HEK293 (cell line): ENCODE results near the gene SLC6A2.

Experiments used
- CTCF ChIA-PET: fragments of 350-600 bp; formaldehyde crosslinking; extraction: SDS; loops from one replicate; lab custom pipeline; 2021; ENCODE audit warnings: antibody characterized with exemption; lab: Yijun Ruan, JAX
- POLR2A ChIA-PET: fragments of 300-600 bp; formaldehyde crosslinking; extraction: SDS; loops from one replicate; lab custom pipeline; 2020; ENCODE audit warnings: antibody characterized with exemption, inconsistent platforms; lab: Yijun Ruan, JAX
- H3K27ac ChIP-seq: fragments of 200-500 bp; sonication (Bioruptor generic); 2 replicates; pipeline ENCODE4 v1.5.1; 2014; ENCODE audit warnings: low read depth, low read length, control low read depth, inconsistent platforms; ENCODE audit errors: extremely low read depth
- H3K36me3 ChIP-seq, 2 experiments: fragments of 200-500 bp in 1 of 2; sonication (Bioruptor generic) in 1 of 2; 1 replicate in 1 of 2; 2 replicates in 1 of 2; pipeline ENCODE4 v1.5.1; 2014 to 2017; ENCODE audit warnings: inconsistent platforms in 2 of 2, low read length in 2 of 2; ENCODE audit not compliant: control insufficient read depth in 2 of 2, insufficient read depth in 1 of 2
- H3K4me1 ChIP-seq: fragments of 200-500 bp; sonication (Bioruptor generic); 2 replicates; pipeline ENCODE4 v1.5.1; 2014; ENCODE audit warnings: mild to moderate bottlenecking, low read length, inconsistent platforms; ENCODE audit not compliant: control insufficient read depth, insufficient read depth
- H3K4me3 ChIP-seq: 2 replicates; pipeline ENCODE4 v1.5.1; 2011; ENCODE audit warnings: low read depth, mild to moderate bottlenecking, control low read depth, low read length, moderate library complexity
- H3K9me3 ChIP-seq: fragments of 200-500 bp; sonication (Bioruptor generic); 2 replicates; pipeline ENCODE4 v1.5.1; 2014; ENCODE audit warnings: low read depth, low read length, inconsistent platforms; ENCODE audit not compliant: control insufficient read depth, insufficient read depth
- GLI2 ChIP-seq: fragments of 450-650 bp; formaldehyde crosslinking; IDR thresholded peaks from 2 replicates; pipeline ENCODE4; 2017; ENCODE audit warnings: missing biosample characterization, missing genetic modification characterization, low read depth, borderline replicate concordance
- GLI4 ChIP-seq: fragments of 450-650 bp; formaldehyde crosslinking; IDR thresholded peaks from 2 replicates; pipeline ENCODE4 v1.5.1; 2016; ENCODE audit warnings: missing biosample characterization, missing genetic modification characterization
- GLIS1 ChIP-seq: fragments of 450-650 bp; formaldehyde crosslinking; IDR thresholded peaks from 2 replicates; pipeline ENCODE4 v1.5.1; 2016; ENCODE audit warnings: missing biosample characterization, missing genetic modification characterization
- KLF10 ChIP-seq: fragments of 450-650 bp; IDR thresholded peaks from 2 replicates; pipeline ENCODE4 v1.5.1; 2018; ENCODE audit warnings: missing biosample characterization, mild to moderate bottlenecking, missing genetic modification characterization
- KLF7 ChIP-seq: fragments of 450-650 bp; formaldehyde crosslinking; IDR thresholded peaks from 2 replicates; pipeline ENCODE4 v1.5.1; 2016; ENCODE audit warnings: missing biosample characterization, missing genetic modification characterization, borderline replicate concordance
- KLF9 ChIP-seq: fragments of 450-650 bp; formaldehyde crosslinking; IDR thresholded peaks from 2 replicates; pipeline ENCODE4 v1.5.1; 2016; ENCODE audit warnings: missing biosample characterization, missing genetic modification characterization, low read depth
- OSR2 ChIP-seq: fragments of 450-650 bp; formaldehyde crosslinking; IDR thresholded peaks from 2 replicates; pipeline ENCODE4 v1.5.1; 2016; ENCODE audit warnings: missing biosample characterization, missing genetic modification characterization
- REST ChIP-seq: fragments of 450-650 bp; formaldehyde crosslinking; IDR thresholded peaks from 2 replicates; pipeline ENCODE4 v1.5.1; 2016; ENCODE audit warnings: missing biosample characterization, missing genetic modification characterization
- TCF7L2 ChIP-seq: IDR thresholded peaks from 2 replicates; pipeline ENCODE4 v1.6.1; 2011; ENCODE audit warnings: low read depth, mild to moderate bottlenecking, inconsistent platforms, low read length, moderate library complexity, borderline replicate concordance
- ZFHX2 ChIP-seq: fragments of 450-650 bp; formaldehyde crosslinking; conservative IDR thresholded peaks from 2 replicates; pipeline ENCODE4 v1.5.1; 2016; ENCODE audit warnings: missing biosample characterization, missing genetic modification characterization
- ZNF10 ChIP-seq: fragments of 450-650 bp; formaldehyde crosslinking; IDR thresholded peaks from 2 replicates; pipeline ENCODE4 v1.5.1; 2017; ENCODE audit warnings: missing biosample characterization, missing genetic modification characterization
- ZNF114 ChIP-seq: fragments of 450-650 bp; formaldehyde crosslinking; IDR thresholded peaks from 2 replicates; pipeline ENCODE4 v1.5.0; 2017; ENCODE audit warnings: missing biosample characterization, missing genetic modification characterization
- ZNF121 ChIP-seq: fragments of 450-650 bp; formaldehyde crosslinking; IDR thresholded peaks from 2 replicates; pipeline ENCODE4 v1.5.1; 2016; ENCODE audit warnings: missing biosample characterization, missing genetic modification characterization
- ZNF19 ChIP-seq: fragments of 450-650 bp; formaldehyde crosslinking; IDR thresholded peaks from 2 replicates; pipeline ENCODE4; 2016; ENCODE audit warnings: missing biosample characterization, missing genetic modification characterization, low read depth
- ZNF202 ChIP-seq: fragments of 450-650 bp; formaldehyde crosslinking; IDR thresholded peaks from 2 replicates; pipeline ENCODE4 v1.5.1; 2016; ENCODE audit warnings: missing biosample characterization, missing genetic modification characterization, borderline replicate concordance
- ZNF362 ChIP-seq: fragments of 450-650 bp; formaldehyde crosslinking; IDR thresholded peaks from 2 replicates; pipeline ENCODE4 v1.5.1; 2016; ENCODE audit warnings: missing biosample characterization, missing genetic modification characterization
- ZNF433 ChIP-seq: fragments of 450-650 bp; formaldehyde crosslinking; IDR thresholded peaks from 2 replicates; pipeline ENCODE4 v1.5.1; 2016; ENCODE audit warnings: missing biosample characterization, missing genetic modification characterization, low read depth
- ZNF549 ChIP-seq: fragments of 450-650 bp; IDR thresholded peaks from 2 replicates; pipeline ENCODE4 v1.5.1; 2018; ENCODE audit warnings: missing biosample characterization, missing genetic modification characterization, mild to moderate bottlenecking, inconsistent platforms, moderate library complexity
- ZNF585B ChIP-seq: fragments of 450-650 bp; formaldehyde crosslinking; IDR thresholded peaks from 2 replicates; pipeline ENCODE4 v1.5.1; 2016; ENCODE audit warnings: missing biosample characterization, missing genetic modification characterization
- ZNF600 ChIP-seq: fragments of 450-650 bp; formaldehyde crosslinking; IDR thresholded peaks from 2 replicates; pipeline ENCODE4 v1.5.1; 2016; ENCODE audit warnings: missing biosample characterization, missing genetic modification characterization
- ZNF621 ChIP-seq: fragments of 450-650 bp; formaldehyde crosslinking; IDR thresholded peaks from 2 replicates; pipeline ENCODE4 v1.5.1; 2017; ENCODE audit warnings: missing biosample characterization, missing genetic modification characterization
- ZNF785 ChIP-seq: fragments of 450-650 bp; formaldehyde crosslinking; IDR thresholded peaks from 2 replicates; pipeline ENCODE4 v1.5.1; 2016; ENCODE audit warnings: missing biosample characterization, missing genetic modification characterization
- ZNF792 ChIP-seq: fragments of 450-650 bp; formaldehyde crosslinking; IDR thresholded peaks from 2 replicates; pipeline ENCODE4 v1.5.1; 2016; ENCODE audit warnings: missing biosample characterization, missing genetic modification characterization
- ZSCAN16 ChIP-seq: fragments of 450-650 bp; formaldehyde crosslinking; IDR thresholded peaks from 2 replicates; pipeline ENCODE4 v1.5.1; 2016; ENCODE audit warnings: missing biosample characterization, missing genetic modification characterization
- TF ChIP-seq, protein P1 (sequence below): fragments of 450-650 bp; formaldehyde crosslinking; IDR thresholded peaks from 2 replicates; pipeline ENCODE4 v1.5.1; 2016; ENCODE audit warnings: missing biosample characterization, missing genetic modification characterization
- TF ChIP-seq, protein P2 (sequence below): fragments of 450-650 bp; formaldehyde crosslinking; IDR thresholded peaks from 2 replicates; pipeline ENCODE4 v1.5.1; 2016; ENCODE audit warnings: missing biosample characterization, missing genetic modification characterization, borderline replicate concordance
- TF ChIP-seq, protein P3 (sequence below): fragments of 450-650 bp; formaldehyde crosslinking; IDR thresholded peaks from 2 replicates; pipeline ENCODE4 v1.5.1; 2017; ENCODE audit warnings: missing biosample characterization, missing genetic modification characterization

SLC6A2 gene

DNA sequence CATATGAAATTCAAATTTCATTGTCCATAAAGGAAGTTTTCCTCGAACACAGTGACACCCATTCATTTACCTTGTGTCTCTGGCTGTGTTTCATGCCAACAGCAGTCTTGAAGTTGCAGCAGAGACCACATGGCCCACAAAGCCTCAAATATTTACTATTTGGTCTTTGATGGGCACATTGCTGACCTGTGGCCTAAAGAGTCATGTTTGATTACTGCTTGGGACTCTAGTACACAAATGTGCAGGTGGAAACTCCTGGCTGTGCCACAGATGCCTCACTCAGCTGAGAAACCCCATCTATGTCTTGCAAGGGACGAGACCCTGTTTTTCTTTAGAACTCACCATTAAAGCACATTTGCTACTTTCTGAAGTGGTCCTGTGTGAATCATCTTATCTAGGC lies 76.7 kb downstream of the SLC6A2 start:
- POLR2A ChIA-PET: no interaction called here
- Histone ChIP-seq H3K9me3 (no peaks in the 10 kb centered on the region), H3K4me3 (no peak overlapping the region), H3K27ac (no peak overlapping the region), H3K36me3 (no peaks in the 10 kb centered on the region), H3K4me1 (no peaks in the 10 kb centered on the region)
- TF ChIP-seq, protein P1, sequence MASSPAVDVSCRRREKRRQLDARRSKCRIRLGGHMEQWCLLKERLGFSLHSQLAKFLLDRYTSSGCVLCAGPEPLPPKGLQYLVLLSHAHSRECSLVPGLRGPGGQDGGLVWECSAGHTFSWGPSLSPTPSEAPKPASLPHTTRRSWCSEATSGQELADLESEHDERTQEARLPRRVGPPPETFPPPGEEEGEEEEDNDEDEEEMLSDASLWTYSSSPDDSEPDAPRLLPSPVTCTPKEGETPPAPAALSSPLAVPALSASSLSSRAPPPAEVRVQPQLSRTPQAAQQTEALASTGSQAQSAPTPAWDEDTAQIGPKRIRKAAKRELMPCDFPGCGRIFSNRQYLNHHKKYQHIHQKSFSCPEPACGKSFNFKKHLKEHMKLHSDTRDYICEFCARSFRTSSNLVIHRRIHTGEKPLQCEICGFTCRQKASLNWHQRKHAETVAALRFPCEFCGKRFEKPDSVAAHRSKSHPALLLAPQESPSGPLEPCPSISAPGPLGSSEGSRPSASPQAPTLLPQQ (tag by site-specific recombination): no peak
- TF ChIP-seq KLF7: no peak
- no peak for TF ChIP-seq ZNF10 (tag by site-specific recombination)
- no peak for TF ChIP-seq KLF9 (tag by site-specific recombination)
- TF ChIP-seq ZNF792 (tag by site-specific recombination): no peak
- no peak for TF ChIP-seq ZNF585B (tag by site-specific recombination)
- no peak for TF ChIP-seq ZFHX2 (tag by site-specific recombination)
- TF ChIP-seq ZNF19 (tag by site-specific recombination): no peak
- no peak for TF ChIP-seq REST (tag by site-specific recombination)
- no peak for TF ChIP-seq ZNF785
- TF ChIP-seq OSR2 (tag by site-specific recombination): no peak
- no peak for TF ChIP-seq ZNF362 (tag by site-specific recombination)
- no peak for TF ChIP-seq ZNF600 (tag by site-specific recombination)
- TF ChIP-seq, protein P2, sequence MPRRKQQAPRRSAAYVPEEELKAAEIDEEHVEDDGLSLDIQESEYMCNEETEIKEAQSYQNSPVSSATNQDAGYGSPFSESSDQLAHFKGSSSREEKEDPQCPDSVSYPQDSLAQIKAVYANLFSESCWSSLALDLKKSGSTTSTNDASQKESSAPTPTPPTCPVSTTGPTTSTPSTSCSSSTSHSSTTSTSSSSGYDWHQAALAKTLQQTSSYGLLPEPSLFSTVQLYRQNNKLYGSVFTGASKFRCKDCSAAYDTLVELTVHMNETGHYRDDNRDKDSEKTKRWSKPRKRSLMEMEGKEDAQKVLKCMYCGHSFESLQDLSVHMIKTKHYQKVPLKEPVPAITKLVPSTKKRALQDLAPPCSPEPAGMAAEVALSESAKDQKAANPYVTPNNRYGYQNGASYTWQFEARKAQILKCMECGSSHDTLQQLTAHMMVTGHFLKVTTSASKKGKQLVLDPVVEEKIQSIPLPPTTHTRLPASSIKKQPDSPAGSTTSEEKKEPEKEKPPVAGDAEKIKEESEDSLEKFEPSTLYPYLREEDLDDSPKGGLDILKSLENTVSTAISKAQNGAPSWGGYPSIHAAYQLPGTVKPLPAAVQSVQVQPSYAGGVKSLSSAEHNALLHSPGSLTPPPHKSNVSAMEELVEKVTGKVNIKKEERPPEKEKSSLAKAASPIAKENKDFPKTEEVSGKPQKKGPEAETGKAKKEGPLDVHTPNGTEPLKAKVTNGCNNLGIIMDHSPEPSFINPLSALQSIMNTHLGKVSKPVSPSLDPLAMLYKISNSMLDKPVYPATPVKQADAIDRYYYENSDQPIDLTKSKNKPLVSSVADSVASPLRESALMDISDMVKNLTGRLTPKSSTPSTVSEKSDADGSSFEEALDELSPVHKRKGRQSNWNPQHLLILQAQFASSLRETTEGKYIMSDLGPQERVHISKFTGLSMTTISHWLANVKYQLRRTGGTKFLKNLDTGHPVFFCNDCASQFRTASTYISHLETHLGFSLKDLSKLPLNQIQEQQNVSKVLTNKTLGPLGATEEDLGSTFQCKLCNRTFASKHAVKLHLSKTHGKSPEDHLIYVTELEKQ: no peak
- CTCF ChIA-PET: no interaction called here

GRCh38 chr16:55734665-55735064 lies 78.9 kb downstream of the SLC6A2 start:
- H3K36me3 ChIP-seq: no peaks in the 10 kb centered on the region
- no peak overlapping the region for H3K4me3 ChIP-seq
- POLR2A ChIA-PET: no interaction called here
- H3K9me3 ChIP-seq: no peaks in the 10 kb centered on the region
- H3K27ac ChIP-seq: no peak overlapping the region
- H3K4me1 ChIP-seq: no peaks in the 10 kb centered on the region
- CTCF ChIA-PET: interaction anchor here (1.5 kb wide), 1 partner anchor 270 kb away, joined by 5 read pairs; no protein-coding TSS in a partner anchor
- TF ChIP-seq, protein P3, sequence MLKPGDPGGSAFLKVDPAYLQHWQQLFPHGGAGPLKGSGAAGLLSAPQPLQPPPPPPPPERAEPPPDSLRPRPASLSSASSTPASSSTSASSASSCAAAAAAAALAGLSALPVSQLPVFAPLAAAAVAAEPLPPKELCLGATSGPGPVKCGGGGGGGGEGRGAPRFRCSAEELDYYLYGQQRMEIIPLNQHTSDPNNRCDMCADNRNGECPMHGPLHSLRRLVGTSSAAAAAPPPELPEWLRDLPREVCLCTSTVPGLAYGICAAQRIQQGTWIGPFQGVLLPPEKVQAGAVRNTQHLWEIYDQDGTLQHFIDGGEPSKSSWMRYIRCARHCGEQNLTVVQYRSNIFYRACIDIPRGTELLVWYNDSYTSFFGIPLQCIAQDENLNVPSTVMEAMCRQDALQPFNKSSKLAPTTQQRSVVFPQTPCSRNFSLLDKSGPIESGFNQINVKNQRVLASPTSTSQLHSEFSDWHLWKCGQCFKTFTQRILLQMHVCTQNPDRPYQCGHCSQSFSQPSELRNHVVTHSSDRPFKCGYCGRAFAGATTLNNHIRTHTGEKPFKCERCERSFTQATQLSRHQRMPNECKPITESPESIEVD (tag by site-specific recombination): no peak
- TF ChIP-seq ZNF202 (tag by site-specific recombination) (no peak), KLF10 (no peak), ZNF121 (tag by site-specific recombination) (no peak), ZSCAN16 (tag by site-specific recombination) (no peak), ZNF114 (tag by site-specific recombination) (no peak), TCF7L2 (no peak), ZNF621 (no peak), GLI4 (tag by site-specific recombination) (no peak), ZNF433 (tag by site-specific recombination) (no peak), GLIS1 (tag by site-specific recombination) (no peak), ZNF549 (tag by site-specific recombination) (no peak), GLI2 (no peak)
